Measurements from ENCODE around the gene TMEM190. TPM values are rescaled to one million over a fixed set of nuclear protein-coding genes. Genes with fewer than 3 reads are reported as not detected.

The TMEM190 gene
- total RNA-seq, 1 experiment from 2014 or later: 0.74 TPM

- Histone ChIP-seq H3K27ac (ENCODE audit: low read length) (peak within 1 kb of the TSS; percentile 98), H3K27me3 (ENCODE audit: control insufficient read depth, insufficient read depth, low read length) (no peaks in the 10 kb centered on the region), H3K4me1 (ENCODE audit: control insufficient read depth, insufficient read depth, low read length) (peaks cover 16% of the 10 kb centered on the region), H3K9me3 (ENCODE audit: control insufficient read depth, insufficient read depth, low read depth, low read length) (no peaks in the 10 kb centered on the region), H3K4me3 (ENCODE audit: low read depth in 2 of 2, low read length in 2 of 2) (peak within 1 kb of the TSS; percentile 73 to 87), H3K36me3 (ENCODE audit: control insufficient read depth, insufficient read depth, low read length) (no peaks in the 10 kb centered on the region)
- CTCF ChIA-PET: interaction anchor here (0.5 to 2.4 kb wide), 8 partner anchors 9 to 285 kb away, joined by 3 to 16 read pairs (median 4); partner anchors contain the start of genes RPL28 and ZNF784
- in situ Hi-C loops (cut with HindIII; ENCODE audit: low pct_unique_long_range_greater_than_20kb, low sequenced_read_pairs): no loop called here
- peak; percentile 100 for DNase-seq (ENCODE audit: low read depth, low spot score)
- ATAC-seq: peak; percentile 92
- no TSS peak for BruUV-seq (replicated peaks)
- POLR2A ChIA-PET: interaction anchor here (0.6 to 1.5 kb wide), 15 partner anchors 9 to 311 kb away, joined by 3 to 24 read pairs (median 6); partner anchors contain the start of genes PPP6R1 and TMEM238
- TF ChIP-seq CTCF (IDR thresholded peaks at IDR 0.05) (no peak), POLR2AphosphoS5 (IDR thresholded peaks at IDR 0.05; ENCODE audit: low read depth, low read length) (peak; percentile 59), REST (IDR thresholded peaks at IDR 0.05; ENCODE audit: insufficient read depth in 1 of 2, low read depth in 2 of 2, low read length in 1 of 2) (no peak), SIN3A (IDR thresholded peaks at IDR 0.05; ENCODE audit: borderline replicate concordance, insufficient read depth, low read depth, low read length) (0 out of 2 replicates have a peak, but pooled peaks have one; percentile 23), TCF7L2 (IDR thresholded peaks at IDR 0.05; ENCODE audit: low read depth, low read length) (peak; percentile 82)
- intact Hi-C loops (cut with micrococcal nuclease; ENCODE audit: unreplicated experiment): no loop called here
Observed at GRCh38 chr19:55339105-55339888, 37.3 kb upstream of the TMEM190 start, which contains the start of gene KMT5C. Gene KMT5C (plus strand): TSS chr19:55339876. CDS start chr19:55341937, 2,061 bp downstream.

- TF ChIP-seq POLR2AphosphoS5 (IDR thresholded peaks at IDR 0.05; ENCODE audit: low read depth, low read length) (peak; percentile 52), TCF7L2 (IDR thresholded peaks at IDR 0.05; ENCODE audit: low read depth, low read length) (no peak)
- intact Hi-C loops (cut with micrococcal nuclease; ENCODE audit: unreplicated experiment) (no loop called here), in situ Hi-C loops (cut with HindIII; ENCODE audit: low pct_unique_long_range_greater_than_20kb, low sequenced_read_pairs) (no loop called here)
- ChIA-PET CTCF (interaction anchor here (0.6 to 2.4 kb wide), 5 partner anchors 18 to 164 kb away, joined by 3 to 16 read pairs (median 4); no protein-coding TSS in a partner anchor), POLR2A (interaction anchor here (0.6 to 1.5 kb wide), 11 partner anchors 8 to 312 kb away, joined by 3 to 24 read pairs (median 4); partner anchors contain the start of gene TMEM238)
- peaks cover 16% of the 10 kb centered on the region for H3K4me1 ChIP-seq (ENCODE audit: control insufficient read depth, insufficient read depth, low read length)
- no peaks in the 10 kb centered on the region for H3K9me3 ChIP-seq (ENCODE audit: control insufficient read depth, insufficient read depth, low read depth, low read length)
- H3K27me3 ChIP-seq (ENCODE audit: control insufficient read depth, insufficient read depth, low read length): no peaks in the 10 kb centered on the region
- peak overlapping the region; percentile 83 for H3K27ac ChIP-seq (ENCODE audit: low read length)
- H3K4me3 ChIP-seq (ENCODE audit: low read depth in 2 of 2, low read length in 2 of 2): peak overlapping the region; percentile 73 to 87
- ATAC-seq (0 out of 2 replicates have a peak, but pooled peaks have one; percentile 0), DNase-seq (ENCODE audit: low read depth, low spot score) (no peak)
- no TSS peak for BruUV-seq (replicated peaks)
- H3K36me3 ChIP-seq (ENCODE audit: control insufficient read depth, insufficient read depth, low read length): no peaks in the 10 kb centered on the region
Observed at GRCh38 chr19:55339889-55340783, 36.5 kb upstream of the TMEM190 start.
